OCI-LY7 (cell line): ENCODE data around the gene GRPR. TPM values are rescaled to one million over a fixed set of nuclear protein-coding genes. Genes with fewer than 3 reads are reported as not detected.

ENCODE experiments used
- BruUV-seq: library from RNA; stranded (reverse); fragments of 400-500 nt; replicated peaks from 2 replicates; lab custom pipeline; 2021; lab: Mats Ljungman, UMichigan
- CTCF ChIA-PET: fragments of 300-600 bp; sonication (Branson Sonifier 250); formaldehyde crosslinking; loops from one replicate; lab custom pipeline; 2022; ENCODE audit warnings: antibody characterized with exemption; ENCODE audit not compliant: unreplicated experiment; lab: Charles Lee
- POLR2A ChIA-PET: fragments of 300-600 bp; sonication (Branson Sonifier 250); formaldehyde crosslinking; loops from one replicate; lab custom pipeline; 2022; ENCODE audit warnings: antibody characterized with exemption; lab: Charles Lee
- DNase-seq: peaks from one replicate; pipeline ENCODE4 v3.0.0-alpha.2; 2015; ENCODE audit warnings: low spot score
- H2AFZ ChIP-seq: fragments of 200-600 bp; sonication (generic), shearing (Covaris generic); 2 replicates; pipeline ENCODE4 v1.6.1; 2014; ENCODE audit warnings: mild to moderate bottlenecking, antibody characterized with exemption, low read length, moderate library complexity
- H3K27ac ChIP-seq: fragments of 200-600 bp; sonication (generic); 2 replicates; pipeline ENCODE4 v1.5.1; 2014; ENCODE audit warnings: mixed run types, low read depth, mild to moderate bottlenecking, moderate library complexity, low read length, inconsistent platforms; ENCODE audit not compliant: poor library complexity, severe bottlenecking
- H3K36me3 ChIP-seq: fragments of 200-600 bp; sonication (generic); 2 replicates; pipeline ENCODE4 v1.6.1; 2014; ENCODE audit warnings: mild to moderate bottlenecking, antibody characterized with exemption, low read length, moderate library complexity, mixed read lengths; ENCODE audit not compliant: insufficient read depth
- H3K4me1 ChIP-seq: fragments of 200-600 bp; sonication (generic); 2 replicates; pipeline ENCODE4 v1.5.1; 2014; ENCODE audit warnings: mild to moderate bottlenecking, low read length; ENCODE audit not compliant: insufficient read depth, poor library complexity, severe bottlenecking
- H3K4me2 ChIP-seq: fragments of 200-600 bp; sonication (generic); 2 replicates; pipeline ENCODE4 v1.6.1; 2014; ENCODE audit warnings: mild to moderate bottlenecking, low read length
- H3K4me3 ChIP-seq: fragments of 200-600 bp; sonication (generic); 2 replicates; pipeline ENCODE4 v1.5.1; 2014; ENCODE audit warnings: mild to moderate bottlenecking, low read depth, low read length; ENCODE audit not compliant: poor library complexity, severe bottlenecking
- H3K79me2 ChIP-seq: fragments of 200-600 bp; sonication (generic); 2 replicates; pipeline ENCODE4 v1.6.1; 2016; ENCODE audit warnings: low read depth, mild to moderate bottlenecking, low read length, moderate library complexity, mixed read lengths; ENCODE audit not compliant: insufficient read depth
- H3K9me2 ChIP-seq: fragments of 200-600 bp; sonication (generic); 2 replicates; pipeline ENCODE4 v1.6.1; 2016; ENCODE audit warnings: mild to moderate bottlenecking, low read length, mixed read lengths; ENCODE audit not compliant: insufficient read depth
- H3K9me3 ChIP-seq: fragments of 200-600 bp; sonication (generic); 2 replicates; pipeline ENCODE4 v1.6.1; 2014; ENCODE audit warnings: mild to moderate bottlenecking, mixed run types, low read length, mixed read lengths
- H4K20me1 ChIP-seq: fragments of 200-600 bp; sonication (generic); 2 replicates; pipeline ENCODE4 v1.6.1; 2014; ENCODE audit warnings: mild to moderate bottlenecking, antibody characterized with exemption, low read length, moderate library complexity, mixed read lengths; ENCODE audit not compliant: insufficient read depth
- EZH2phosphoT487 ChIP-seq: fragments of 200-600 bp; sonication (generic); IDR thresholded peaks from 2 replicates; pipeline ENCODE4 v1.6.1; 2018; ENCODE audit warnings: low read depth, borderline replicate concordance, mild to moderate bottlenecking, mixed run types, antibody characterized with exemption, low read length, moderate library complexity, mixed read lengths
- intact Hi-C: fragments of 100-400 bp; cut with micrococcal nuclease; formaldehyde crosslinking; loops from one replicate; pipeline ENCODE4 v1.10.0; 2022; ENCODE audit not compliant: unreplicated experiment
- total RNA-seq, 2 experiments: library from RNA; depleted of rRNA in 1 of 2; stranded (reverse); fragments of >200 nt in 1 of 2; shearing (Covaris generic) in 1 of 2; gene quantifications; 2 replicates each; pipeline ENCODE4 v1.2.3, GENCODE V29; 2014 to 2022
- TF ChIP-seq, protein P1 (sequence below): fragments of 200-600 bp; sonication (generic); conservative IDR thresholded peaks from 2 replicates; pipeline ENCODE4 v1.5.1; 2014; ENCODE audit warnings: mild to moderate bottlenecking, antibody characterized with exemption, low read length, moderate library complexity, mixed read lengths

GRPR gene
- total RNA-seq, 2 experiments from 2014 or later: 0.47 TPM; not detected in 1

DNA sequence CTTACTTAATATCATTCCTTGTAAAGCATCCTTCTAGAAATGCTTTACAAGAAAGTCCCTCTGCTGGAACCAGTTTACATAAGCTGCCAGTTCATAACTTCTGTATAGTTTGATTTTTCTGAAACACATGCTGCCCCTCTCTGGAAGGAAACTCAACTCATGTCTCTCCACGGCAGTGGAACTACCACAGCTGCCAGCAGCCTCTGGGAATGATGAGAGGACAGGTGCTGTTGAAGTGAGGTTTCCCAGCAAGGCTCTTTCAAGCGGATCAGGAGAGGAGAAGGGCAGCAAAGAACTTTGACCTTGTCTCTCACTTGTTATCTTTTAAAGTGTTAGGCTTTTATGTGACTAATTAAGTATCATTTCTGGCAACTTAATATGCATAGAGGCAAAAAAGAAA lies 7.3 kb downstream of the GRPR start:
- ChIA-PET POLR2A (interaction anchor here (0.7 kb wide), 1 partner anchor 45 kb away, joined by 3 read pairs; no protein-coding TSS in a partner anchor), CTCF (no interaction called here)
- Histone ChIP-seq H3K4me1 (peaks cover 15% of the 10 kb centered on the region), H3K4me3 (no peak overlapping the region), H3K9me3 (no peaks in the 10 kb centered on the region), H3K4me2 (no peak overlapping the region), H3K36me3 (no peaks in the 10 kb centered on the region), H2AFZ (no peak overlapping the region), H4K20me1 (no peaks in the 10 kb centered on the region), H3K27ac (no peak overlapping the region), H3K9me2 (no peaks in the 10 kb centered on the region), H3K79me2 (no peaks in the 10 kb centered on the region)
- intact Hi-C loops: no loop called here
- no peak for DNase-seq
- TF ChIP-seq EZH2phosphoT487: no peak
- TF ChIP-seq, protein P1, sequence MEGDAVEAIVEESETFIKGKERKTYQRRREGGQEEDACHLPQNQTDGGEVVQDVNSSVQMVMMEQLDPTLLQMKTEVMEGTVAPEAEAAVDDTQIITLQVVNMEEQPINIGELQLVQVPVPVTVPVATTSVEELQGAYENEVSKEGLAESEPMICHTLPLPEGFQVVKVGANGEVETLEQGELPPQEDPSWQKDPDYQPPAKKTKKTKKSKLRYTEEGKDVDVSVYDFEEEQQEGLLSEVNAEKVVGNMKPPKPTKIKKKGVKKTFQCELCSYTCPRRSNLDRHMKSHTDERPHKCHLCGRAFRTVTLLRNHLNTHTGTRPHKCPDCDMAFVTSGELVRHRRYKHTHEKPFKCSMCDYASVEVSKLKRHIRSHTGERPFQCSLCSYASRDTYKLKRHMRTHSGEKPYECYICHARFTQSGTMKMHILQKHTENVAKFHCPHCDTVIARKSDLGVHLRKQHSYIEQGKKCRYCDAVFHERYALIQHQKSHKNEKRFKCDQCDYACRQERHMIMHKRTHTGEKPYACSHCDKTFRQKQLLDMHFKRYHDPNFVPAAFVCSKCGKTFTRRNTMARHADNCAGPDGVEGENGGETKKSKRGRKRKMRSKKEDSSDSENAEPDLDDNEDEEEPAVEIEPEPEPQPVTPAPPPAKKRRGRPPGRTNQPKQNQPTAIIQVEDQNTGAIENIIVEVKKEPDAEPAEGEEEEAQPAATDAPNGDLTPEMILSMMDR: no peak
- BruUV-seq: no TSS peak

DNA sequence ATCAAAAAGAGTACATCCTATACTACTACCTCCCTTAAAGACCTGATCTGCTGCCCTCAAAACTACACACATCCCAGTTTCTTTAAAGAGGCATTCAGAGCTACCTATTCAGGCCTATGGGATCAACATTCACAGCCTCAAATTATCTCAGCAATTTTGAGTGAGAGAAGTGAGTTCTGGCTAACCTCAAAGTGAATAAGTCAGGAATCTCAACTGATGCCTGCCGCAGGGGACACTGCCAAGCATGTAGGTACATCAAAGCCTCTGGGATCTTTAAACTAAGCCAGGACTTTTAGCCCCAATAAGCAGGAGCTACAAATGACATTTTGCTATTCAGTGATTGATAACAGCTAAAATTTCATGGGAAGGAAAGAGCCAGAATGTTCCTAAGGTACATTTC lies 11.6 kb downstream of the GRPR start:
- BruUV-seq: no TSS peak
- TF ChIP-seq, protein P1: no peak
- TF ChIP-seq EZH2phosphoT487: no peak
- intact Hi-C loops: no loop called here
- Histone ChIP-seq H3K36me3 (no peaks in the 10 kb centered on the region), H3K27ac (no peak overlapping the region), H3K9me3 (no peaks in the 10 kb centered on the region), H2AFZ (no peak overlapping the region), H4K20me1 (no peaks in the 10 kb centered on the region), H3K79me2 (no peaks in the 10 kb centered on the region), H3K4me2 (no peak overlapping the region), H3K4me3 (no peak overlapping the region), H3K4me1 (peaks cover 23% of the 10 kb centered on the region), H3K9me2 (no peaks in the 10 kb centered on the region)
- no peak for DNase-seq
- ChIA-PET POLR2A (interaction anchor here (1.0 to 1.5 kb wide), 2 partner anchors 111 to 357 kb away, joined by 3 read pairs; no protein-coding TSS in a partner anchor), CTCF (no interaction called here)

DNA sequence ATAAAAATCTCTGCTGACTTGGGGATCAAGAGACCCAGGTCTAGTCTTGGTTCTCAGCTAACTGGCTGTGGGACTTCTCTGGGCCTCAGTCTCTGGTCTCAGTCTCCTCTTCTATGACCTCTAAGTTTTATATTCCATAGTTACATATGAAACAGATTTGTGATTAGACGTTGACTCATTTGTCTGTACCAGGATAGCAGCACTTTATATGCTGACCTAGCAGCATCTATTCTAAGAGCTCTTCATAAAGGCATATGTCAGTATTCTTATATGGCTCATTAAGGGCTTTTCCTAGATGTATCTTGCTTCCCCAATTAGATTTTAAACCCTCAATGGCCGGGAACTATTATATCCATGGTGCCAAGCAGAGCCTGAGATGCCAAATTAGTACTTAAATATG lies 12.7 kb downstream of the GRPR start:
- ChIA-PET POLR2A (interaction anchor here (0.6 to 1.5 kb wide), 2 partner anchors 19 to 113 kb away, joined by 3 read pairs; no protein-coding TSS in a partner anchor), CTCF (no interaction called here)
- Histone ChIP-seq H3K4me3 (no peak overlapping the region), H3K36me3 (no peaks in the 10 kb centered on the region), H2AFZ (no peak overlapping the region), H3K9me2 (no peaks in the 10 kb centered on the region), H3K4me2 (no peak overlapping the region), H3K79me2 (no peaks in the 10 kb centered on the region), H3K27ac (no peak overlapping the region), H3K4me1 (peaks cover 19% of the 10 kb centered on the region), H3K9me3 (no peaks in the 10 kb centered on the region), H4K20me1 (no peaks in the 10 kb centered on the region)
- DNase-seq: no peak
- intact Hi-C loops: loop anchor here (2.0 kb wide), 1 partner anchor 281 kb away; the partner anchor contains the start of gene AP1S2
- no peak for TF ChIP-seq EZH2phosphoT487
- TF ChIP-seq, protein P1: no peak
- no TSS peak for BruUV-seq
